Transverse colon (tissue), 4 donors: ENCODE measurements around the gene SLC39A11.

Experiments used
- CTCF ChIP-seq, 5 experiments: fragments of 200-600 bp in 3 of 5; fragments of 450-650 bp in 2 of 5; sonication (generic) in 3 of 5; IDR thresholded peaks; 1 replicate in 2 of 5; 2 replicates in 3 of 5; pipeline ENCODE4 v1.5.1; 2016 to 2017; ENCODE audit warnings: antibody characterized with exemption in 5 of 5, inconsistent platforms in 3 of 5, mild to moderate bottlenecking in 2 of 5, moderate library complexity in 1 of 5
- EP300 ChIP-seq: sonication (generic); formaldehyde crosslinking; IDR thresholded peaks from one replicate; pipeline ENCODE4 v1.6.1; 2017; ENCODE audit warnings: antibody characterized with exemption, low read depth
- POLR2AphosphoS5 ChIP-seq, 3 donors: sonication (generic); formaldehyde crosslinking; IDR thresholded peaks; one replicate each; pipeline ENCODE4 v1.6.1; 2016; ENCODE audit warnings: antibody characterized with exemption in 3 of 3

DNA sequence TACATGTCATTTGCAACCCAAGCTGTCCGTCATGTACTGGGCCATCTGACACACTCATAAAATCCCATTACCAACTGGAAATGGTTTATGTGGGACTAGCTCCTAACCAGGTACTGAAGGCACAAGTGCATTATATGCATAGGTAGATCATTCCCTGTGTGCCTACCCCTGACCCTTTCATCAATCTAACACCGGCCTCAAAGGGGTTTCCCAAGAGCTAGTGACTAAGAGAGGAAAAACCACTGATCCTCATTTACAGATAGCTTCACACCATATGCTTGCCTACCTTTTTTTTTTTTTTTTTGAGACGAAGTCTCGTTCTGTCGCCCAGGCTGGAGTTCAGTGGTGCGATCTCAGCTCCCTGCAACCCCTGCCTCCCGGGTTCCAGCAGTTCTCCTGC is 449.8 kb downstream of the SLC39A11 start:
- TF ChIP-seq CTCF (IDR thresholded peaks at IDR 0.05) (no peak), POLR2AphosphoS5 (IDR thresholded peaks at IDR 0.05) (no peak), EP300 (no peak)
